Measurements from ENCODE around the gene CCDC6.

CCDC6 gene

GRCh38 chr10:59844436-59844835 lies 61.9 kb downstream of the CCDC6 start:
- DNase-seq, result no peak

GRCh38 chr10:59843748-59844147 lies 62.6 kb downstream of the CCDC6 start:
- no peak for DNase-seq

- no peak for DNase-seq
These were observed 66.8 kb downstream of the CCDC6 start for GRCh38 chr10:59839576-59839975.

GRCh38 chr10:59838085-59838789 lies 68.1 kb downstream of the CCDC6 start:
- no peak for DNase-seq

GRCh38 chr10:59833810-59834209 lies 72.5 kb downstream of the CCDC6 start:
- DNase-seq, result no peak

- DNase-seq, result no peak
These were observed 73.8 kb downstream of the CCDC6 start for GRCh38 chr10:59832506-59832905.

- DNase-seq, result no peak
These were observed 74.5 kb downstream of the CCDC6 start for GRCh38 chr10:59831658-59832503.

GRCh38 chr10:59830601-59831259 lies 75.6 kb downstream of the CCDC6 start:
- no peak for DNase-seq

GRCh38 chr10:59829601-59830000 lies 76.8 kb downstream of the CCDC6 start:
- no peak for DNase-seq

- no peak for DNase-seq
These were observed 77.3 kb downstream of the CCDC6 start for GRCh38 chr10:59829024-59829423.

GRCh38 chr10:59825932-59826331 lies 80.4 kb downstream of the CCDC6 start:
- DNase-seq, result no peak

- no peak for DNase-seq
These were observed 82.6 kb downstream of the CCDC6 start for GRCh38 chr10:59823751-59824150.

- DNase-seq, result no peak
These were observed 83.2 kb downstream of the CCDC6 start for GRCh38 chr10:59823111-59823510.

- no peak for DNase-seq
These were observed 85.9 kb downstream of the CCDC6 start for GRCh38 chr10:59820471-59820870.

- DNase-seq, result no peak
These were observed 86.7 kb downstream of the CCDC6 start for GRCh38 chr10:59819683-59820082.

- no peak for DNase-seq
These were observed 87.1 kb downstream of the CCDC6 start for GRCh38 chr10:59819265-59819664.

GRCh38 chr10:59817773-59818172 lies 88.6 kb downstream of the CCDC6 start:
- DNase-seq, result no peak

GRCh38 chr10:59814878-59815277 lies 91.5 kb downstream of the CCDC6 start:
- no peak for DNase-seq

GRCh38 chr10:59812519-59813122 lies 93.7 kb downstream of the CCDC6 start:
- DNase-seq, result no peak

- no peak for DNase-seq
These were observed 96.7 kb downstream of the CCDC6 start for GRCh38 chr10:59809644-59809974.

GRCh38 chr10:59808896-59809643 lies 97.3 kb downstream of the CCDC6 start:
- DNase-seq, result no peak
